DOHH2 (cell line): Measurements from ENCODE around the gene GLRX3.

ENCODE experiments used
- EZH2phosphoT487 ChIP-seq: fragments of 200-600 bp; sonication (generic); IDR thresholded peaks from 2 replicates; pipeline ENCODE4 v1.6.1; 2017; ENCODE audit warnings: borderline replicate concordance, mild to moderate bottlenecking, antibody characterized with exemption, low read length, moderate library complexity, mixed read lengths
- TF ChIP-seq, protein P1 (sequence below): fragments of 200-600 bp; sonication (generic); IDR thresholded peaks from one replicate; pipeline ENCODE4 v1.5.1; 2014; ENCODE audit warnings: antibody characterized with exemption, mild to moderate bottlenecking, low read depth, low read length; ENCODE audit not compliant: poor library complexity, severe bottlenecking

DNA sequence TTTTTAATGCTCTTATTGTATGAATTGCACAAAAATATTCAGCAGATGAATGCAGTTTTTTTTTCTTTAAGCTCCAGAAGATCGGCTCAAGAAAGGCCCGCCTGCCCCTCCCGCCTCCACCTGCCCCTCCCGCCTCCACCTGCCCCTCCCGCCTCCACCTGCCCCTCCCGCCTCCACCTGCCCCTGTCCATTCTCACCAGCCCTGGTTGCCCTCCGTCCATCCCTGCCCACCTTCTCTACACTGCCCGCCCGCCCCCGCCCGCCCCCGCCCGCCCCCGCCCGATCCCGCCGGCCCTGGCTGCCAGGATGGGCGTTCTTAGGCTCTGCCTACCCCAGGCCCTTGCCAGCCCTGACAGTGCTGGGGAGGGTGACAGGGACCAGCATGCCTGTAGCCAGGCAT, 67.4 kb downstream of the GLRX3 start:
- TF ChIP-seq, protein P1, sequence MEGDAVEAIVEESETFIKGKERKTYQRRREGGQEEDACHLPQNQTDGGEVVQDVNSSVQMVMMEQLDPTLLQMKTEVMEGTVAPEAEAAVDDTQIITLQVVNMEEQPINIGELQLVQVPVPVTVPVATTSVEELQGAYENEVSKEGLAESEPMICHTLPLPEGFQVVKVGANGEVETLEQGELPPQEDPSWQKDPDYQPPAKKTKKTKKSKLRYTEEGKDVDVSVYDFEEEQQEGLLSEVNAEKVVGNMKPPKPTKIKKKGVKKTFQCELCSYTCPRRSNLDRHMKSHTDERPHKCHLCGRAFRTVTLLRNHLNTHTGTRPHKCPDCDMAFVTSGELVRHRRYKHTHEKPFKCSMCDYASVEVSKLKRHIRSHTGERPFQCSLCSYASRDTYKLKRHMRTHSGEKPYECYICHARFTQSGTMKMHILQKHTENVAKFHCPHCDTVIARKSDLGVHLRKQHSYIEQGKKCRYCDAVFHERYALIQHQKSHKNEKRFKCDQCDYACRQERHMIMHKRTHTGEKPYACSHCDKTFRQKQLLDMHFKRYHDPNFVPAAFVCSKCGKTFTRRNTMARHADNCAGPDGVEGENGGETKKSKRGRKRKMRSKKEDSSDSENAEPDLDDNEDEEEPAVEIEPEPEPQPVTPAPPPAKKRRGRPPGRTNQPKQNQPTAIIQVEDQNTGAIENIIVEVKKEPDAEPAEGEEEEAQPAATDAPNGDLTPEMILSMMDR, result no peak
- no peak for TF ChIP-seq EZH2phosphoT487
